CD4-positive, alpha-beta T cell treated with Interleukin-4 for 1 hour (primary cell): ENCODE measurements around the gene NEGR1.

Experiments
- DNase-seq, 2 donors: peaks; one replicate each; pipeline ENCODE4 v3.0.0-alpha.2; 2020 to 2022

NEGR1 gene

DNA sequence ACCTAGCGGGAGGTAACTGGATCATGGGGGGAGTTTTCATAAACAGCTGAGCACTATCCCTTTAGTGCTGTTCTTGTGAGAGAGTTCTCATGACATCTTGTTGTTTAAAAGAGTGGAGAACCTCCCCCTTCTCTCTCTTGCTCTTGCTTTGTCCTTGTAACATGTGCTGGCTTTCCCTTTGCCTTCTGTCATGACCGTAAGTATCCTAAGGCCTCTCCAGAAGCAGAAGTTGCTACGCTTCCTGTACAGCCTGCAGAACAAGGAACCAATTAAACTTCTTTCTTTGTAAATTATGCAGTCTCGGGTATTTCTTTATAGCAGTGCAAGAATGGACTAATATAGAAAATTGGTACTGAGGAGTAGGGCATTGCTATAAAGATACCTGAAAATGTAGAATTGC, 515.6 kb downstream of the NEGR1 start:
- no peak for DNase-seq

DNA sequence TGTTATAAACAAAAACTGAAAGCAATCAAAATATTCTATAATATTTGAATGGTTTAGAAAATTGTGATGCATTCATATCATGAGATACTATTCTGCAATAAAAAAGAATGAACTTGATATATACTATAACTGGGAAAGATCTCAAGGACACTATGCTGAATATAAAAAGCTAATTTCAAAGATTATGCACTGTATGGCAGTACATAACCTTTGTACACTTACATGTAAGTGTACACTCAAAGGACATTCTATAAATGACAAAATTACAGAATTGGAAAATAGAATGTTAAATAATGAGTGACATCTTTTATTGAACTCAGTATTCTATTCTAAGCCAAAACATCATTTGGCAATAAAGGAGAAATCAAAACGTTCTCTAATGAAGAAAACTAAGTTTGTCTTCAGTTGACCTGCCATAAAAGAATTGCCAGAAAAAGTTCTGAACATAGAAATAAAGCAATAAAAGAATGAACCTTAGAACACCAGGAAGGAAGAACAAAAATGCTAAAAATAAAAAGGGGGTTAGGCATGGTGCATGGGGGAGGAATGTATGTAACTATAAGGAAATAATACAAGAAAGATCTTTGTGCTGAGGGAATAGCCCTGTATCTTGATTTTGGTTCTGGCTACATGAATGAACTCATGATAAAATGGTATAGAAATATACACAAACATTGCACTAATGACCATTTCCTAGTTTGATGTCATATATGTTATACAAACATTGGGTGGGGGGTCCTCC, 519.7 kb downstream of the NEGR1 start:
- no peak for DNase-seq

- no peak for DNase-seq
Observed at GRCh38 chr1:71755441-71755840, 526.9 kb downstream of the NEGR1 start.

DNA sequence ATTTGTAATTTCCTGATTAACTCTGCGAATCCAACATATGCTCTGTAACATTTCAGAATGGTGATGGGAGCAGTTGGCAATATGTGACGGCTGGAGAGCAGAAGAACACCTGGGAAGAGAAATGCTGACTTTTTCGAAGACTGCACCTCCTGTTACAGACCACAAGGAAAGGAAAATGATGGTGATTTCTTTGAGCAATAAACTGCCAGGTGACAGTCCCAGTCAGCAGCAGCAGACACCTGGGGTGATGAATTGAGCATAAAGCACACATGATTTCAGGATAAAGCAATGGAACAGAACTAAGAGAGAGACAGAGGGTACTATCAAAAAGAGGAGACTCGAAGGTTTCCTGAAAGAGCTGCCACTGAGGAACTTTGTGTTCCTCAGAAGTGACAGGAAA, 528.6 kb downstream of the NEGR1 start:
- no peak for DNase-seq

DNA sequence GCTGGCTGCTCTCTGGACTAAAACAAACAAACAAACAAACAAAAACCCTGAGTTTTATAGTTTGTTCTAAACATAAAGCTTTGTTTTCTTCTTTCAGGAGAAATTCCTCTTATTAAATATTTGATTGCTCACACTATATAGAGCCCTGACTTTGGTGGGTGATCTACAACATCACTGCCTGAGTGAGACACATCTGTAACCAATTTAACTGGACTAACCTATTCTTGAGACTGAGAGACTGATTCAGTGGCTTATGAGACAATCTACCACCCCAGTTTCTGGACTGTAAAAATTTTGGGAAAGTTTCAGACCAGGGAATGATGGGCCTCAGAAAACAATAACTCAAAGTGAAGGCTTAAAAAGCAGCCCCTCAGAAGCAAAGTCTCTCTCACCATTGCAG, 537.0 kb downstream of the NEGR1 start:
- DNase-seq, result no peak

- no peak for DNase-seq
Observed at GRCh38 chr1:71743862-71744261, 538.5 kb downstream of the NEGR1 start.

DNA sequence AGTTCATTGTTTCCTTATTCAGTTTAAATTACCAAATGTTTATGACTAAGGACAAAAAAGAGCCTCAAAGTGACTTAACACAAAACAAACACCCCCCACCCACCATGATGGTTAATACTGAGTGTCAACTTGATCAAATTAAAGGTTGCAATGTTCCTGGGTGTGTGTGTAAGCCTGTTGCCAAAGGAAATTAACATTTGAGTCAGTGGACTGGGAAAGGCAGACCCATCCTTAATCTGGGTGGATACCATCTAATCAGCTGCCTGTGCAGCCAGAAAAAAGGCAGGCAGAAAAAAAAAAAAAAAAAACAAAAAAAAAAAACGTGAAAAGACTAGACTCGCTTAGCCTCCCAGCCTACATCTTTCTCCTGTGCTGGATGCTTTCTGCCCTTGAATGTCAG, 543.4 kb downstream of the NEGR1 start:
- DNase-seq, result no peak

DNA sequence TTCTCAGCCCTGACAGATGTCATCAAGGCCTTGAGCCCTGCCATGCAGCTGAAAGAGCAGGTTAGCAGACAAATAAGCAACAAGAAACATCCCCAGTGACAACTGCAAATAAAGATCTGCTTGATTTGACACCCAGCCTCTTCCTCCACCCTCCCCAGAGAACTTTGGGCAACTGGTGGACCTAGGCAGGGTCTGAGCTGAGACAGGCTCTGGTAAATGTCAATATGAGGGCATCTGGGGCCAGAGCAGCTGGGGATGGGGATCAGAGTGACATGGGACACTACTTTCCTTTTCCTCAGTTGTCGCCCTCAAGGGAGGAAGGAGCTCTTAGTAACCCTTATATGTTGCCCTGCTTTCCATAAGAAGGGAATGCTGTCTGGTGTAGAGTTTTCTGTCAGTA, 544.1 kb downstream of the NEGR1 start:
- DNase-seq, result no peak

DNA sequence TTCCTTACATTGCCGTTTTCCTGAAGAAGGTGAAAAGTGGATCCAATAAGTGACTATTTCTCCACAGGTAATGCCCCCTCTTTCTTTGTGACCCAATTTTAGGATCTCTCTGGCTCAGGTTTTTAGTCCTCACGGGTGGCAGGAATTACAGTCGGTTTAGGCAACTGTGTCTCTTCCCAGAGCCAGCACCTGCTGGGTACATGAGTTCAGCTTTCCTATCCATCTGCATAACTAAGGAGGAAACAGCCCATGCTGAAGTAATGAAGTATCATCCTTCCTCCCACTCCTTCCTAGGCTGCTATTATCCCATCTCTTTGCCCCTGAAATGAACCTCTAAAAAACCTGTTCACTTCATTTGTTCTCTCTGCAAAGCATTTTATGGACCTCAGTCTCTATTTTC, 544.6 kb downstream of the NEGR1 start:
- no peak for DNase-seq

- DNase-seq, result no peak
Observed at GRCh38 chr1:71733121-71733520, 549.2 kb downstream of the NEGR1 start.

GRCh38 chr1:71721532-71721931, 560.8 kb downstream of the NEGR1 start:
- no peak for DNase-seq

GRCh38 chr1:71719330-71719729, 563.0 kb downstream of the NEGR1 start:
- DNase-seq, result no peak

GRCh38 chr1:71717186-71717585, 565.2 kb downstream of the NEGR1 start:
- no peak for DNase-seq

GRCh38 chr1:71711456-71711855, 570.9 kb downstream of the NEGR1 start:
- DNase-seq, result no peak

- DNase-seq, result no peak
Observed at GRCh38 chr1:71706029-71706671, 576.2 kb downstream of the NEGR1 start.

DNA sequence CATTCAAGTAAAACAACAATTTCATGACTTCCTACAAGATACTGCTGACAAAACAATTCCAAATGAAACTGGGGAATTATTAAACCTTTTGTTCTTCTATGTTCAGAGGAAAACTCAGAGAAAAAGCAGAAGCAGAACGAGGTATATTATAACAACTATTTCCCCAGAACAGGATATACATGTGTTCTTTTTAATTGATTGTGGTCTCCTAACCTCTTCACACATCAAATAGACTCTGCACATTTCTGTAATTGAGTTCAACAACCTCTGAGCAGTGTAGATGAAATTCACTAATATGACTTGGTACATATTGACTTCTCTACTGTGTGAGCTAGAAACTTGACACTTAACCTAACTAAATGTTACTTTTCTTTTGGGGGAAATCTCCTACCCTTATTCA, 584.2 kb downstream of the NEGR1 start:
- DNase-seq, result no peak

DNA sequence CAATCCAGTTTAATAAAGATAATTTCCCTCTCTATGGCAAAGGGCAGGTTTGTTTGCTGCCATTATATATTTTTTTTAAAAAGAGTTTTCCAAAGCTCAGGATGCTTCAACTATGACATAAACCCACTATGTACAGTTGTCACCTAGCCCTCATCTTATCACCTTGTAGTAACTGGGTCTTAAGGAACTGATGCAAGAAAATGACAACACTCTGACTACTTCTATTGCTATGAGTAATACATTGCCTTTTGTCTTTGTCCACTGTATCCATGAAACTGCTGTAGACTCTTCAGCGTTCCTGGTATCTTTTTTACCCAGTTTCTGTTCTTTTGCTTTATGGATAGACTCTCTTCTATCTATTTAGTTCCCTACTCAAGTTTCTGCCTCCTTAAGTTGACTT, 586.5 kb downstream of the NEGR1 start:
- DNase-seq, result no peak

DNA sequence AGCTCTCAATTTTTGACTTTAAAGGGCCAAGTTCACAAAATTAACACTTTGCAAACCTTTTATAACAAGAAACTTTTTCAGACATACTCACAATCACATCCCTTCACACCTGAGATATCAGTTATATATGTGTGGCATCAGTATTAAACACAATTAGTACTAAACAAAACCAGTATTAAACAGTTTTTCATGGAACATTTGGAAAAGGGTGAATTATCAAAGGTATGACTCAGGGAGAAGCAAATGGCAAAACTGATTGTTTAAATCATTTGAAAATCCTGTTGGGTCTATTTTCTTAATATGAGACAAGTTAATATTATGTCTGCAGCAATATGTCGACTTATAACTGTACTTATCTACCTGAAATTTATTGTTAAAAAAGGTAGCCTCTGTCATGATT, 587.3 kb downstream of the NEGR1 start:
- no peak for DNase-seq

DNA sequence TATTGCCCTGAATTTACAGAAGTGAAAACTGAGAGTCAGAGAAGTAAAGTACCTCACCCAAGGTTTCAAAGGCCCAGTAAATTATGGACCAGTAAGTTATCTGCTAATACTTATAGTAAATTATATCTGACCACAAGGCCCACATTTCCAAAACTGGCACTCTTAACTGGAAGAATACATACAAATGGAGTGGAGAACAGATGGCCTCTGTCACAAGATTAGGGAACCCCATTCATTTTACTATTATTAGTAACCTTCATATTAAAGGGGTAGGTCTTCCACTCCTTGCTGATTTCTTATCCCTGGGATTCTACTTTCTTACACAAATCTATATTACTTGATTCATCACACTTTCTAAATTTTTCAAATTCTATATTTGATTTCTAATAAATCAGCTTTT, 588.8 kb downstream of the NEGR1 start:
- no peak for DNase-seq

DNA sequence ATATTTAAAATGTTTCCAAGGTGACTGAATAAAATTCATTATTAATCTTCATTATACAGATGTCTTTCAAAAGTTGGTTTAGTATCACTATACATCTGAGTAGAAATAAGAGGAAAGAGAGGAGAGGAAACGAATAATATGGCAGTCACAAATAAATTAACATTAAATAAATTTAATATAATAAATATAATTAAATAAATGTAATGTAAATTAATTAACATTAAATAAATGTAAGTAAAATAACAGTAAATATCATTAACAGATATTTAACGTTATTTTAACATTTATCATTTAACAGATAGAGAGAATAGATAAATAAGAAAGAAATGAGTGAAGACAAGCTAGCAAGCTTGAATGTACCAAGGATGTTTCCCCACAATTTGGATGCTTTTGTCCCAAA, 592.7 kb downstream of the NEGR1 start:
- no peak for DNase-seq

DNA sequence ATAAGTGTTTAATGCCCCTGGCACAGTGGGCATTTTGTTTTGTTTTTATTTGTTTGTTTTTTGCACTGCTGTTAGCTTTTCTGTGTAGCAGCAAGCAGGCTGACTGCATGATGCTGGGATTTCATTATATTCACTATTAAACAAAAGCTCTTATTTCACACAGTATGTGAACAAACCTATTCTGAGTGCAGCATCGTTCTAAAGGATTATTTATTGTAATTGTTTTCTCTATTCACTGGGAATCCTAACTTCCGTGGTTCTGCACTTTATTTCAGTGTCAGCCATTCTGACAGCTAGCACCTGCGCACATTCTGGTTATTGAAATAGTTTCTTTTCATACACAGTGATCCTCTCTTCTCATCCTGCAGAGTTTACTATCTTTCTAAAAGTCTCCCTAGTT, 595.0 kb downstream of the NEGR1 start:
- DNase-seq, result no peak

DNA sequence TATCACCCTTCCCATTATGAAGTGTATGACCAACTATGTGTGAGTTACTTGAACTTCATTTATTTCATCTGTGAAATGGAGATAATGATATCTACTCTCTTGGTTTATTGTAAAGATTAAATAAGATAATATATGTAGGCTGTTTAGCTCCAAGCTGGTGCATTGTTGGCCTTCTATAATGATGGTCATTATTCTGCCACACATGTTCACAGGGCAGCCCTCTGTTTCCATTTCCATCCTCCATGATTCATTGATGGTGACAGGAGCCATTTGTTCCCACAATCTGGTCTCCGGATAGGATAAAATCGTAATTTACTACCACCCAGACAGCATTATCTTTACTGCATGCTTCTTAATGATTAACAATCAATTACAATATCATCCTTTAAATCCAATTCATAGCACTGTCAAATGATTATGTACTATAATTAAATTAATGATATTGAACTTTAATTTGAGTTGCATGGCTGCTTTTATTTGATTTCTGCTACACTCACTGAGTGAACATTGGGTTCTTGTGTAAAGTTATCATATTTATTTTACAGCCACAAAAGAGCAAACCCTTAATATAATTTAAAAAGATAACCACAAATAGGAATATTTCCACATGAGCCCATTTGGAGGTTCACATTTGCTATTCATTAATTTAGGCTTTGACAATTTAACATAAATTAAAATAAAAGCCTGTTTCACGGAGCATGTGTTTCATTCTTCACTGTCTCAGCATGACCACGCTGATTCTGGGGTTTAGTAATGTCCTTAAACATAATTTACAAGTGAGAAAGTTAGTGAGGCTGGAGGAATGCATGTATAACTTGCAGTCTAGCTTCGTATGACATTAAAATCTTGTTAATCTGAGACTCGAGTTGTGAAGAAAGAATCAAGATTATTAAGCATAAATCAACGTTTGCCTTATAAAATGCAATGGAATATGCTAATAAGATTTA, 605.1 kb downstream of the NEGR1 start:
- DNase-seq, result no peak

- no peak for DNase-seq
Observed at GRCh38 chr1:71668065-71668464, 614.3 kb downstream of the NEGR1 start.

- DNase-seq, result no peak
Observed at GRCh38 chr1:71667216-71667615, 615.1 kb downstream of the NEGR1 start.
